Measurements from ENCODE around the gene NCAN.
"Not testable (repeated sequence)": the region's sequence is repeated elsewhere in the genome, so short reads cannot be mapped to it uniquely, and the experiment has no call there.

NCAN gene

GRCh38 chr19:19226204-19226603, 14.4 kb downstream of the NCAN start:
- Mint-ChIP-seq H3K4me3 (no peak overlapping the region), H3K4me1 (ENCODE audit: low read depth) (peaks cover 5% of the 10 kb centered on the region), H3K9me3 (no peaks in the 10 kb centered on the region), H3K27ac (no peak overlapping the region), H3K36me3 (ENCODE audit: low read depth) (no peaks in the 10 kb centered on the region), H3K27me3 (peaks cover 31% of the 10 kb centered on the region)
- no peak for DNase-seq

GRCh38 chr19:19226663-19227062, 14.9 kb downstream of the NCAN start:
- Mint-ChIP-seq H3K27me3 (peaks cover 31% of the 10 kb centered on the region), H3K27ac (no peak overlapping the region), H3K36me3 (ENCODE audit: low read depth) (no peaks in the 10 kb centered on the region), H3K9me3 (no peaks in the 10 kb centered on the region), H3K4me3 (no peak overlapping the region), H3K4me1 (ENCODE audit: low read depth) (peaks cover 5% of the 10 kb centered on the region)
- no peak for DNase-seq

GRCh38 chr19:19227217-19227616, 15.5 kb downstream of the NCAN start:
- no peak overlapping the region for H3K4me3 Mint-ChIP-seq
- peaks cover 5% of the 10 kb centered on the region for H3K4me1 Mint-ChIP-seq (ENCODE audit: low read depth)

GRCh38 chr19:19229701-19230100, 17.9 kb downstream of the NCAN start:
- DNase-seq, result no peak
- Mint-ChIP-seq H3K4me1 (ENCODE audit: low read depth) (peaks cover 4% of the 10 kb centered on the region), H3K9me3 (peaks cover 4% of the 10 kb centered on the region), H3K36me3 (ENCODE audit: low read depth) (no peaks in the 10 kb centered on the region), H3K27me3 (peaks cover 18% of the 10 kb centered on the region), H3K4me3 (no peak overlapping the region), H3K27ac (no peak overlapping the region)

More at GRCh38 chr19:19227217-19227616, 15.5 kb downstream of the NCAN start:
- Mint-ChIP-seq H3K27ac (no peak overlapping the region), H3K36me3 (ENCODE audit: low read depth) (no peaks in the 10 kb centered on the region), H3K9me3 (no peaks in the 10 kb centered on the region), H3K27me3 (peaks cover 31% of the 10 kb centered on the region)
- no peak for DNase-seq

- H3K27me3 Mint-ChIP-seq, result peaks cover 17% of the 10 kb centered on the region
- no peaks in the 10 kb centered on the region for H3K36me3 Mint-ChIP-seq (ENCODE audit: low read depth)
- no peak overlapping the region for H3K27ac Mint-ChIP-seq
- H3K4me3 Mint-ChIP-seq, result no peak overlapping the region
- H3K4me1 Mint-ChIP-seq (ENCODE audit: low read depth), result no peaks in the 10 kb centered on the region
- DNase-seq, result no peak
- H3K9me3 Mint-ChIP-seq, result peaks cover 7% of the 10 kb centered on the region
These were observed 19.2 kb downstream of the NCAN start for GRCh38 chr19:19230999-19231398.

- no peak overlapping the region for H3K4me3 Mint-ChIP-seq
- peaks cover 10% of the 10 kb centered on the region for H3K9me3 Mint-ChIP-seq
- no peak for DNase-seq
- peaks cover 18% of the 10 kb centered on the region for H3K27me3 Mint-ChIP-seq
- no peaks in the 10 kb centered on the region for H3K36me3 Mint-ChIP-seq (ENCODE audit: low read depth)
- H3K27ac Mint-ChIP-seq, result no peak overlapping the region
- H3K4me1 Mint-ChIP-seq (ENCODE audit: low read depth), result no peaks in the 10 kb centered on the region
These were observed 20.5 kb downstream of the NCAN start for GRCh38 chr19:19232261-19232721.

GRCh38 chr19:19234220-19234816, 22.6 kb downstream of the NCAN start:
- no peak for DNase-seq
- no peaks in the 10 kb centered on the region for H3K4me1 Mint-ChIP-seq (ENCODE audit: low read depth)
- H3K9me3 Mint-ChIP-seq, result peaks cover 10% of the 10 kb centered on the region
- H3K4me3 Mint-ChIP-seq, result no peak overlapping the region
- no peak overlapping the region for H3K27ac Mint-ChIP-seq
- no peaks in the 10 kb centered on the region for H3K36me3 Mint-ChIP-seq (ENCODE audit: low read depth)
- peaks cover 19% of the 10 kb centered on the region for H3K27me3 Mint-ChIP-seq

GRCh38 chr19:19236173-19236572, 24.4 kb downstream of the NCAN start:
- Mint-ChIP-seq H3K4me3 (no peak overlapping the region), H3K27me3 (peaks cover 29% of the 10 kb centered on the region), H3K27ac (no peak overlapping the region), H3K4me1 (ENCODE audit: low read depth) (no peaks in the 10 kb centered on the region), H3K9me3 (peaks cover 10% of the 10 kb centered on the region), H3K36me3 (ENCODE audit: low read depth) (no peaks in the 10 kb centered on the region)
- DNase-seq, result no peak

GRCh38 chr19:19238126-19238894, 26.6 kb downstream of the NCAN start:
- Mint-ChIP-seq H3K9me3 (peaks cover 10% of the 10 kb centered on the region), H3K27me3 (peaks cover 29% of the 10 kb centered on the region), H3K4me1 (ENCODE audit: low read depth) (no peaks in the 10 kb centered on the region), H3K36me3 (ENCODE audit: low read depth) (no peaks in the 10 kb centered on the region), H3K27ac (no peak overlapping the region), H3K4me3 (no peak overlapping the region)
- DNase-seq, result no peak

GRCh38 chr19:19239675-19240074, 27.9 kb downstream of the NCAN start:
- no peaks in the 10 kb centered on the region for H3K4me1 Mint-ChIP-seq (ENCODE audit: low read depth)
- DNase-seq, result no peak
- peaks cover 7% of the 10 kb centered on the region for H3K9me3 Mint-ChIP-seq
- H3K27ac Mint-ChIP-seq, result no peak overlapping the region
- H3K4me3 Mint-ChIP-seq, result no peak overlapping the region
- no peaks in the 10 kb centered on the region for H3K36me3 Mint-ChIP-seq (ENCODE audit: low read depth)
- peaks cover 29% of the 10 kb centered on the region for H3K27me3 Mint-ChIP-seq

- DNase-seq, result no peak
- Mint-ChIP-seq H3K4me3 (no peak overlapping the region), H3K9me3 (peaks cover 7% of the 10 kb centered on the region), H3K4me1 (ENCODE audit: low read depth) (no peaks in the 10 kb centered on the region), H3K27me3 (peaks cover 29% of the 10 kb centered on the region), H3K36me3 (ENCODE audit: low read depth) (no peaks in the 10 kb centered on the region), H3K27ac (no peak overlapping the region)
These were observed 28.7 kb downstream of the NCAN start for GRCh38 chr19:19240476-19240875.

GRCh38 chr19:19250196-19250801, 38.5 kb downstream of the NCAN start:
- Mint-ChIP-seq H3K36me3 (ENCODE audit: low read depth) (no peaks in the 10 kb centered on the region), H3K4me1 (ENCODE audit: low read depth) (no peaks in the 10 kb centered on the region), H3K4me3 (no peak overlapping the region), H3K27me3 (peaks cover 38% of the 10 kb centered on the region), H3K27ac (no peak overlapping the region), H3K9me3 (no peaks in the 10 kb centered on the region)
- no peak for DNase-seq

GRCh38 chr19:19253409-19253808, 41.7 kb downstream of the NCAN start:
- peaks cover 59% of the 10 kb centered on the region for H3K27me3 Mint-ChIP-seq
- H3K4me3 Mint-ChIP-seq; H3K36me3 Mint-ChIP-seq (ENCODE audit: low read depth); H3K9me3 Mint-ChIP-seq; H3K27ac Mint-ChIP-seq; DNase-seq; H3K4me1 Mint-ChIP-seq (ENCODE audit: low read depth): not testable (repeated sequence)

- no peak overlapping the region for H3K27ac Mint-ChIP-seq
- H3K4me3 Mint-ChIP-seq, result no peak overlapping the region
- H3K4me1 Mint-ChIP-seq (ENCODE audit: low read depth), result peaks cover 9% of the 10 kb centered on the region
- H3K9me3 Mint-ChIP-seq, result no peaks in the 10 kb centered on the region
- H3K27me3 Mint-ChIP-seq, result peaks cover 66% of the 10 kb centered on the region
- H3K36me3 Mint-ChIP-seq (ENCODE audit: low read depth), result no peaks in the 10 kb centered on the region
- DNase-seq, result no peak
These were observed 44.6 kb downstream of the NCAN start for GRCh38 chr19:19256072-19256969.
